GM13977 (cell line): Measurements from ENCODE around the gene TTLL5.

Source experiments
- DNase-seq: peaks from one replicate; pipeline ENCODE4 v3.0.0; 2012; ENCODE audit warnings: low spot score
- in situ Hi-C: fragments of 300-500 bp; cut with MboI; formaldehyde crosslinking; loops from one replicate; pipeline ENCODE4 v1.12.0; 2022; ENCODE audit warnings: low sequenced_read_pairs, low pct_unique_long_range_greater_than_20kb, mixed read lengths, inconsistent platforms; ENCODE audit not compliant: unreplicated experiment
- TF ChIP-seq, protein P1 (sequence below): IDR thresholded peaks from 2 replicates; pipeline ENCODE4 v1.5.1; 2012; ENCODE audit warnings: mild to moderate bottlenecking, control low read depth; ENCODE audit not compliant: insufficient read depth; ENCODE audit errors: extremely low read depth, missing control alignments

TTLL5 gene

DNA sequence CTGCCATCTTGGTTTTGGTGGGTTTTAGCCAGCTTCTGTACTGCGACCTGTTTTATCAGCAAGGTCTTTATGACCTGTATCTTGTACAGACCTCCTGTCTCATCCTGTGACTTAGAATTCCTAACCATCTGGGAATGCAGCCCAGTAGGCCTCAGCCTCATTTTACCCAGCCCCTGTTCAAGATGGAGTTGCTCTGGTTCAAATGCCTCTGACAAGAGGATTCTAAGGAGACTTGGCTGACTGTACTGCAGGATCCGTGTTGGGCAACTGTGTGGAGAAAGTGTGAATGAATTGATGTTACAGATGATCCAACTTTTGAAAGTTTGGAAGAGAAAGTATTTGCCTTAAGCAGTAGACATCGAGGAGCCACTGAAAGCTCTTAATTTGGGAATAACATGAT lies 91.0 kb downstream of the TTLL5 start:
- DNase-seq, result no peak
- TF ChIP-seq, protein P1, sequence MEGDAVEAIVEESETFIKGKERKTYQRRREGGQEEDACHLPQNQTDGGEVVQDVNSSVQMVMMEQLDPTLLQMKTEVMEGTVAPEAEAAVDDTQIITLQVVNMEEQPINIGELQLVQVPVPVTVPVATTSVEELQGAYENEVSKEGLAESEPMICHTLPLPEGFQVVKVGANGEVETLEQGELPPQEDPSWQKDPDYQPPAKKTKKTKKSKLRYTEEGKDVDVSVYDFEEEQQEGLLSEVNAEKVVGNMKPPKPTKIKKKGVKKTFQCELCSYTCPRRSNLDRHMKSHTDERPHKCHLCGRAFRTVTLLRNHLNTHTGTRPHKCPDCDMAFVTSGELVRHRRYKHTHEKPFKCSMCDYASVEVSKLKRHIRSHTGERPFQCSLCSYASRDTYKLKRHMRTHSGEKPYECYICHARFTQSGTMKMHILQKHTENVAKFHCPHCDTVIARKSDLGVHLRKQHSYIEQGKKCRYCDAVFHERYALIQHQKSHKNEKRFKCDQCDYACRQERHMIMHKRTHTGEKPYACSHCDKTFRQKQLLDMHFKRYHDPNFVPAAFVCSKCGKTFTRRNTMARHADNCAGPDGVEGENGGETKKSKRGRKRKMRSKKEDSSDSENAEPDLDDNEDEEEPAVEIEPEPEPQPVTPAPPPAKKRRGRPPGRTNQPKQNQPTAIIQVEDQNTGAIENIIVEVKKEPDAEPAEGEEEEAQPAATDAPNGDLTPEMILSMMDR, result no peak
- in situ Hi-C loops, result no loop called here

DNA sequence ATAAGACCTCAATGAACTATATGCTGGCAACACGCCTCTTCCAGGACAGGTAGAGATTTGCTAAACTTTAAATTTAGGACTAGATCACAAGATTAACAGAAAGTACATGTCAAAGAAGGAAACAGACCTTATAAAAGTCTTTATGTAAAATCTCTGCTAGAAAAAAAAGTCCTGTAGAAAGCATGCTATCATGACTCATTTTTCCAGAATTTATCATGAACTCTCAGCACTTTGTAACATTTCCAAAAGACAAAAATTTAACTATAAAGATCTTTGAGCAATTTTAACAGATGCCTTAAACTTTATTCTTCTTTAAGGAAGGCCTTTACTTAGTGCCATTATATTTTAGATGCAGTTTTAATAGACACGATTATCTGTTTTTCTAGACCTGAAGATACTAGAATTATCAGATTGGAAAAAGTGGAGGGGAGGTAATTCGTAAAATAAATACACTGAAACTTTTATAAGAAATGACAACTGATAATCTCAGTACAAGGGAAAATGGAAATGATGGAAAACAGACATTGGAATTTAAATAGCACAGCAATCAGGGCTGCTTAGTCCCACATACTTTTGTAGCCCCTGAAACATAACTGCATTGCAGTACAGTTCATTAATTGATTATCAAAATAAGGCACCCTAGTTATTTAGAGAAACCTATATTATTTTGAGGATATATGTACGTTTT lies 92.0 kb downstream of the TTLL5 start:
- TF ChIP-seq, protein P1, result no peak
- DNase-seq, result no peak
- in situ Hi-C loops, result no loop called here

DNA sequence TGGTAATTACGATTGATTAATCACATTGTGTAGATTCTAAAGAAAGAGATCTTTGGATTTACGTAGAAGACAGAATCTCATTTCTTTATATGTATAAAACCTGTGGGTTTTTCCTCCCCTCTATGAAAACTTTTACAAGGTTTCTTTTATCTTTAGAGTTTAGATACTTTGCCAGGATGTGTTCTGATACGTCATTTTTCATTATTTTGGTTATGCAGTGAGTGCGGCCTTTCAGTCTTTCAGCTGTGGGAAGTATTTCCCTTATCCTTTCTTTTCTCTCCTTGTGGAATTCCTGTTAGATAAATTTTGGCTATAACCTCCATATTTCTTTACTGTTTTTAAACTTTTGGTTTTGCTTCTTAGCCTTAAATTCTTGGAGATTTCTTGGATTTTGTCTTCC lies 92.7 kb downstream of the TTLL5 start:
- TF ChIP-seq, protein P1, result no peak
- in situ Hi-C loops, result no loop called here
- DNase-seq, result no peak

DNA sequence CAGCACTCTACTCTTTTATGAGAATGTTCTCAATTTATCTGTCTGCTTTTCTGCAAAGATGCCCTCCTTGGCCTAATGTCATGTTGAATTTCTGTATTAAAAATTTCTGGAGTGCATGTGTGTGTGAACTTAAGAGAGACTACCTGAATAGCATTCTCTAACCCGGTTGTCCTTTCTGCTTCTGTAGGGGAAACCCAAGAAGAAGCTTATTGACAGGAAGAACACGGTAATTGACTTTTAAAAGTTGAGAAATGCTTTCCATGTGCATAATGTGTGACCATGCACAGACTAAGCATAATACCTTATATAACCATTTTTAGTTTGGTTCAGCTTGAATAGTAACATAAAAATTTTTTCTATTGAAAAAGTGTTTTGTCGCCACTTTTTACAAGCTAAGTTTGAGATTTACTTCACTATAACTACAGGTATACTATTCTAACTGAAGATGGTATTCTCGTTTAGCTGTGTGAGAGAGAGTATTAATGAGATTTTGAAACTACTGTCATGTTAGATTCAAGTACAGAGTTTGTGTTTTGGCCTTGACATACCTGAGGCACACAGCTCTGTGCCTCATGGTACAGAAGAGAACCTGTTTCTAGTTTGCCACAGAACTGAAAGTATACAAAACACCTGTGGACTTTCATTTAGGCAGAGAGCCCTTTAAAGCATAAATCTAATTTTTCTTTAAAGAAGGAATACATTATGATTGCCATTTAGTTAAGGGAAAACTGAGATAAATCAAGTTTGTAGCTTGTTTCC lies 96.8 kb downstream of the TTLL5 start:
- peak; percentile 6 for DNase-seq
- in situ Hi-C loops, result no loop called here

GRCh38 chr14:75764020-75764419 lies 103.0 kb downstream of the TTLL5 start:
- in situ Hi-C loops, result no loop called here
- DNase-seq, result no peak
- TF ChIP-seq, protein P1, result no peak

More for the DNA sequence above, 96.8 kb downstream of the TTLL5 start:
- TF ChIP-seq, protein P1, result no peak

DNA sequence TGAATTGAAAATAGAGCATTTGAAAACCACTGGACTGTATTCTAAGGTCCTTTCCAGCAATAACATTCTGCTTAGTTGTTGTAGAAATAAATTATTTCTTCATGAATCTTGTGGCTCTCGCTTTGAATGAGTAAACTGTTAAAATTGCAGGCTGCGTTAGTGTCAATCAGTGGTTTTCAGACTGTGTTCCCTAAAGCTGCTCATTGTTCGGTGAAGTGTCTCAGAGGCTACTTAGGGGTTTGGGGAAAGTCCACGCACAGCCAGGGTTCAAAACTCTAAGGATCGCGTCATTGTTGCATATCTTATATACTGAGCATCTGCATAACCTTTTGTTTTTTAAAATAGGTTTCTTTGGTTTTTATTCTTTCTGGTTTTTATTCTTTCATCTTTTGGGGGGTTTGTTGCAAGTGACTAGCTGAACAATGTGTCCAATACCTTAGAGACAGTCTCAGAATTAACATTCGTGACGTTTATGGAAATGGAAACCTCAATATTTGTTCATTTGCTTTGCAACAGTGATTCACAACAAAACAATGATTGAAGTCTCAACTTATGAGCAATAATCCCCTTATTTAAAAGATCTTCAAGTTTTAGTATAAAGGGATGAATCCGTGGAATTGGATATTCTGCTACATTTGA lies 108.1 kb downstream of the TTLL5 start:
- in situ Hi-C loops, result no loop called here
- peak; percentile 16 for DNase-seq
- TF ChIP-seq, protein P1, result no peak
